Neutrophil (primary cell): ENCODE results near the gene AK4.

ENCODE experiments used
- H3K27ac ChIP-seq: fragments of 200-600 bp; sonication (generic); 2 replicates; pipeline ENCODE4 v1.5.1; 2016; ENCODE audit warnings: mild to moderate bottlenecking, moderate library complexity
- H3K27me3 ChIP-seq: fragments of 200-600 bp; sonication (generic); 2 replicates; pipeline ENCODE4 v1.6.0; 2016; ENCODE audit warnings: mild to moderate bottlenecking
- H3K36me3 ChIP-seq: fragments of 200-600 bp; sonication (generic); 2 replicates; pipeline ENCODE4 v1.5.1; 2017
- H3K4me1 ChIP-seq, 2 experiments: fragments of 200-600 bp in 1 of 2; sonication (generic) in 1 of 2; 1 replicate in 1 of 2; 2 replicates in 1 of 2; pipeline versions ENCODE4 v1.5.1 to v1.6.1; 2013 to 2016; ENCODE audit warnings: low read depth in 1 of 2, low read length in 1 of 2, mild to moderate bottlenecking in 1 of 2, moderate library complexity in 1 of 2; ENCODE audit not compliant: control insufficient read depth in 1 of 2, insufficient read depth in 1 of 2
- H3K4me3 ChIP-seq, 2 experiments: fragments of 200-600 bp in 1 of 2; sonication (generic) in 1 of 2; 1 replicate in 1 of 2; 2 replicates in 1 of 2; pipeline ENCODE4 v1.5.1; 2013 to 2016; ENCODE audit warnings: low read depth in 1 of 2, low read length in 1 of 2, mild to moderate bottlenecking in 1 of 2, moderate library complexity in 1 of 2
- H3K9me3 ChIP-seq: fragments of 200-600 bp; sonication (generic); 2 replicates; pipeline ENCODE4 v1.5.1; 2016
- CTCF ChIP-seq: fragments of 200-600 bp; sonication (generic); IDR thresholded peaks from 2 replicates; pipeline ENCODE4 v1.5.1; 2016; ENCODE audit warnings: antibody characterized with exemption

The AK4 gene

GRCh38 chr1:65276197-65276939 lies 128.4 kb downstream of the AK4 start:
- no peak overlapping the region for H3K27ac ChIP-seq
- no peak overlapping the region for H3K4me3 ChIP-seq
- no peak for TF ChIP-seq CTCF
- no peaks in the 10 kb centered on the region for H3K36me3 ChIP-seq
- H3K9me3 ChIP-seq, result no peaks in the 10 kb centered on the region
- H3K27me3 ChIP-seq, result no peaks in the 10 kb centered on the region
- H3K4me1 ChIP-seq, result no peaks in the 10 kb centered on the region

GRCh38 chr1:65277605-65278347 lies 129.8 kb downstream of the AK4 start:
- no peaks in the 10 kb centered on the region for H3K9me3 ChIP-seq
- H3K27ac ChIP-seq, result no peak overlapping the region
- H3K27me3 ChIP-seq, result no peaks in the 10 kb centered on the region
- H3K36me3 ChIP-seq, result no peaks in the 10 kb centered on the region
- no peak for TF ChIP-seq CTCF
- no peak overlapping the region for H3K4me3 ChIP-seq
- H3K4me1 ChIP-seq, result no peaks in the 10 kb centered on the region

GRCh38 chr1:65278376-65279069 lies 130.5 kb downstream of the AK4 start:
- Histone ChIP-seq H3K27me3 (no peaks in the 10 kb centered on the region), H3K4me1 (no peaks in the 10 kb centered on the region), H3K4me3 (no peak overlapping the region), H3K36me3 (no peaks in the 10 kb centered on the region), H3K9me3 (no peaks in the 10 kb centered on the region), H3K27ac (no peak overlapping the region)
- no peak for TF ChIP-seq CTCF

GRCh38 chr1:65279070-65279779 lies 131.2 kb downstream of the AK4 start:
- TF ChIP-seq CTCF, result no peak
- Histone ChIP-seq H3K4me3 (no peak overlapping the region), H3K36me3 (no peaks in the 10 kb centered on the region)

More at GRCh38 chr1:65279070-65279779, 131.2 kb downstream of the AK4 start:
- Histone ChIP-seq H3K27ac (no peak overlapping the region), H3K4me1 (no peaks in the 10 kb centered on the region), H3K27me3 (no peaks in the 10 kb centered on the region), H3K9me3 (no peaks in the 10 kb centered on the region)
